GM12878 (cell line): ENCODE measurements around the gene PTPRH. TPM values are rescaled to one million over a fixed set of nuclear protein-coding genes. Genes with fewer than 3 reads are reported as not detected.

Experiments
- ATAC-seq: fragments of 200-7000 bp; cut with Tn5 transposase; 3 replicates; pipeline ENCODE4 v1.9.1; 2020; ENCODE audit warnings: mild to moderate bottlenecking, moderate library complexity
- BruUV-seq: library from RNA; stranded (reverse); fragments of 400-500 nt; replicated peaks from 2 replicates; lab custom pipeline; 2021; lab: Mats Ljungman, UMichigan
- CTCF ChIA-PET: fragments of 300-600 bp; sonication (Branson Sonifier 250); formaldehyde crosslinking; extraction: SDS; loops from one replicate; lab custom pipeline; 2021; ENCODE audit warnings: inconsistent platforms; lab: Yijun Ruan, JAX
- POLR2A ChIA-PET: fragments of 350-600 bp; formaldehyde crosslinking; extraction: SDS; loops from one replicate; lab custom pipeline; 2021; ENCODE audit warnings: inconsistent platforms; lab: Charles Lee
- RAD21 ChIA-PET: fragments of 300-600 bp; sonication (Branson Sonifier 250); formaldehyde crosslinking; loops from one replicate; lab custom pipeline; 2023; ENCODE audit warnings: antibody characterized with exemption; ENCODE audit not compliant: unreplicated experiment; lab: Charles Lee
- SMC1A ChIA-PET: fragments of 300-600 bp; sonication (Branson Sonifier 250); formaldehyde crosslinking; loops from one replicate; lab custom pipeline; 2023; ENCODE audit not compliant: unreplicated experiment, uncharacterized antibody; lab: Charles Lee
- DNase-seq: peaks from one replicate; pipeline ENCODE4 v3.0.0-alpha.2; 2011; ENCODE audit warnings: low read depth, low spot score
- FAIRE-seq: peaks from 3 replicates; lab custom pipeline; 2011; peaks lifted over from hg19 to GRCh38; lab: Jason Lieb, UNC
- H2AFZ ChIP-seq: 2 replicates; pipeline ENCODE4 v1.6.0; 2011; ENCODE audit warnings: low read depth, low read length, control low read depth; ENCODE audit not compliant: control insufficient read depth
- H3K27ac ChIP-seq: 2 replicates; pipeline ENCODE4 v1.5.1; 2011; ENCODE audit warnings: control low read depth; ENCODE audit not compliant: control insufficient read depth, insufficient read depth
- H3K27me3 ChIP-seq, 2 experiments: replicated peaks in 1 of 2; 2 replicates each; pipeline versions ENCODE4 v1.6.0 to v1.6.1; 2011; ENCODE audit warnings: low read length in 1 of 2; ENCODE audit not compliant: control insufficient read depth in 2 of 2, insufficient read depth in 2 of 2
- H3K36me3 ChIP-seq, 2 experiments: 2 replicates each; pipeline ENCODE4 v1.5.1; 2011; ENCODE audit warnings: low read length in 1 of 2; ENCODE audit not compliant: control insufficient read depth in 2 of 2, insufficient read depth in 2 of 2
- H3K4me1 ChIP-seq: 2 replicates; pipeline ENCODE4 v1.6.1; 2011; ENCODE audit warnings: mild to moderate bottlenecking, low read length, moderate library complexity, mixed read lengths; ENCODE audit not compliant: control insufficient read depth, insufficient read depth
- H3K4me2 ChIP-seq: 2 replicates; pipeline ENCODE4 v1.6.0; 2011; ENCODE audit warnings: control low read depth; ENCODE audit not compliant: control insufficient read depth, insufficient read depth
- H3K4me3 ChIP-seq: fragments of 200-600 bp; sonication (generic); 2 replicates; pipeline ENCODE4 v1.5.1; 2016
- H3K79me2 ChIP-seq: 2 replicates; pipeline ENCODE4 v1.6.0; 2011; ENCODE audit warnings: low read length; ENCODE audit not compliant: control insufficient read depth, insufficient read depth
- H3K9ac ChIP-seq: 2 replicates; pipeline ENCODE4 v1.8.0; 2011; ENCODE audit warnings: low read length, control low read depth, mixed read lengths; ENCODE audit not compliant: control insufficient read depth, insufficient read depth
- H3K9me3 ChIP-seq: replicated peaks from 3 replicates; pipeline ENCODE4 v1.5.1; 2011; ENCODE audit warnings: mild to moderate bottlenecking, low read length; ENCODE audit not compliant: control insufficient read depth, insufficient read depth
- H4K20me1 ChIP-seq: 2 replicates; pipeline ENCODE4 v1.6.0; 2011; ENCODE audit not compliant: control insufficient read depth, insufficient read depth
- HDAC6 ChIP-seq: fragments of 200-600 bp; sonication (generic); IDR thresholded peaks from one replicate; pipeline ENCODE4 v1.8.0; 2017; ENCODE audit warnings: antibody characterized with exemption; ENCODE audit not compliant: unreplicated experiment
- ZBTB40 ChIP-seq: fragments of 450-650 bp; IDR thresholded peaks from 2 replicates; pipeline ENCODE4 v1.6.1; 2016; ENCODE audit warnings: mild to moderate bottlenecking, moderate library complexity, borderline replicate concordance
- WGBS: methylation state at CpG from one replicate; pipeline ENCODE4 v1.1.6; 2016; ENCODE audit warnings: low lambda C conversion rate; ENCODE audit not compliant: insufficient replicate concordance, insufficient coverage; ENCODE audit errors: missing lambda C conversion rate; 5-methylcytosine and 5-hydroxymethylcytosine counted together
- in situ Hi-C: fragments of 300-500 bp; cut with MboI; formaldehyde crosslinking; loops from 9 replicates; pipeline ENCODE4 v1.14.3; 2018; ENCODE audit warnings: mixed read lengths
- intact Hi-C: fragments of 100-400 bp; cut with micrococcal nuclease; formaldehyde crosslinking; loops from one replicate; pipeline ENCODE4 v1.14.2; 2022; ENCODE audit not compliant: unreplicated experiment
- polyA plus RNA-seq, 11 experiments: library from polyadenylated mRNA; depleted of rRNA in 4 of 11; unstranded in 6 of 11; stranded (reverse) in 5 of 11; fragments of >200 nt; fragmentation: Nextera tagmentation in 4 of 11; fragmentation: Illumina TruSeq in 1 of 11; extraction: Ambion mirVana in 4 of 11; extraction: Trizol in 1 of 11; gene quantifications; 1 replicate in 1 of 11; 2 replicates in 10 of 11; pipeline versions ENCODE4 v1.2.1 to v1.2.3, GENCODE V29; 2011 to 2016; ENCODE audit warnings: inconsistent platforms in 2 of 11, missing spikeins in 2 of 11, low read depth in 1 of 11
- total RNA-seq, 4 experiments: library from RNA; depleted of rRNA in 3 of 4; stranded (reverse); fragments of >200 nt in 3 of 4; fragmentation: Illumina TruSeq in 1 of 4; extraction: Trizol in 1 of 4; gene quantifications; 2 replicates each; pipeline versions ENCODE4 v1.2.1 to v1.2.3, GENCODE V29; 2013 to 2021

The PTPRH gene
- total and polyA plus RNA-seq, 10 of the 15 experiments (the other 5 are each of a cell fraction or from before 2014, with no cell fraction given) = 0.08 TPM; not detected in 9

- WGBS = 97% methylated on average over 35 of the region's 37 CpGs
- no peaks in the 10 kb centered on the region for H3K9me3 ChIP-seq
- intact Hi-C loops (no loop called here), in situ Hi-C loops (no loop called here)
- SMC1A ChIA-PET = no interaction called here
- ATAC-seq = no peak
- RAD21 ChIA-PET = no interaction called here
- no peak for DNase-seq
- H3K27ac ChIP-seq = no peak overlapping the region
- H4K20me1 ChIP-seq = no peaks in the 10 kb centered on the region
- TF ChIP-seq HDAC6 (no peak), ZBTB40 (no peak)
- BruUV-seq = no TSS peak
- no peak overlapping the region for H3K4me3 ChIP-seq
- FAIRE-seq = no peak
- H2AFZ ChIP-seq = no peak overlapping the region
- no peak overlapping the region for H3K9ac ChIP-seq
- CTCF ChIA-PET = no interaction called here
- POLR2A ChIA-PET = no interaction called here
- H3K79me2 ChIP-seq = no peaks in the 10 kb centered on the region
- H3K36me3 ChIP-seq = peaks cover 33 to 69% of the 10 kb centered on the region in 2 experiments; a peak in 3 of 4 replicates
- no peak overlapping the region for H3K4me2 ChIP-seq
- H3K4me1 ChIP-seq = no peaks in the 10 kb centered on the region
- no peaks in the 10 kb centered on the region for H3K27me3 ChIP-seq
These were observed 32.0 kb upstream of the PTPRH start for GRCh38 chr19:55241143-55241934.
